Body of pancreas (tissue), 4 donors: ENCODE measurements around the gene ENAH. TPM values are rescaled to one million over a fixed set of nuclear protein-coding genes. Genes with fewer than 3 reads are reported as not detected.
"Not testable (repeated sequence)": the region's sequence is repeated elsewhere in the genome, so short reads cannot be mapped to it uniquely, and the experiment has no call there.

ENCODE experiments used
- ATAC-seq: fragments of 150-250 bp; one replicate; pipeline ENCODE4 v1.9.1; 2016
- DNase-seq, 4 donors: peaks; one replicate each; pipeline ENCODE4 v3.0.0-alpha.2; 2019
- H3K27ac ChIP-seq, 4 donors: fragments of 200-600 bp; sonication (generic); 1 replicate in 3 of 4; 2 replicates in 1 of 4; pipeline versions ENCODE4 v1.5.1 to v1.6.1; 2016 to 2019; ENCODE audit warnings: mild to moderate bottlenecking in 1 of 4, mixed read lengths in 1 of 4, moderate library complexity in 1 of 4
- H3K27me3 ChIP-seq, 2 donors: fragments of 200-600 bp; sonication (generic); one replicate each; pipeline ENCODE4 v1.6.0; 2016; ENCODE audit warnings: mild to moderate bottlenecking in 1 of 2
- H3K36me3 ChIP-seq, 2 donors: fragments of 200-600 bp; sonication (generic); replicated peaks in 1 of 2; 2 replicates each; pipeline ENCODE4 v1.5.1; 2016; ENCODE audit warnings: low read depth in 2 of 2; ENCODE audit not compliant: insufficient read depth in 1 of 2
- H3K4me1 ChIP-seq: fragments of 200-600 bp; sonication (generic); one replicate; pipeline ENCODE4 v1.6.0; 2016
- H3K4me3 ChIP-seq, 2 donors: fragments of 200-600 bp; sonication (generic); 1 replicate in 1 of 2; 2 replicates in 1 of 2; pipeline ENCODE4 v1.5.1; 2016 to 2019
- H3K9me3 ChIP-seq, 3 donors: fragments of 200-600 bp; sonication (generic); 1 replicate in 2 of 3; 2 replicates in 1 of 3; pipeline ENCODE4 v1.5.1; 2016
- CTCF ChIP-seq, 7 experiments: fragments of 450-650 bp in 4 of 7; fragments of 200-600 bp in 3 of 7; sonication (generic) in 3 of 7; IDR thresholded peaks; one replicate each; pipeline ENCODE4 v1.5.1; 2016 to 2019; ENCODE audit warnings: antibody characterized with exemption in 7 of 7
- POLR2A ChIP-seq, 3 donors: fragments of 450-650 bp; IDR thresholded peaks; one replicate each; pipeline ENCODE4 v1.6.1; 2016; ENCODE audit warnings: antibody characterized with exemption in 3 of 3, mild to moderate bottlenecking in 2 of 3
- WGBS, 2 donors: methylation state at CpG; one replicate each; pipeline ENCODE4 v1.1.5; 2017; 5-methylcytosine and 5-hydroxymethylcytosine counted together
- intact Hi-C: fragments of 100-400 bp; cut with DNase I; formaldehyde crosslinking; loops from one replicate; pipeline ENCODE4 v1.15.1; 2023
- total RNA-seq, 2 donors: library from RNA; depleted of rRNA; stranded (reverse); fragments of >200 nt; gene quantifications; one replicate each; pipeline ENCODE4 v1.1.0, GENCODE V29; 2016

The ENAH gene
- 10 to 100 TPM; 21.1 to 28.8 TPM for total RNA-seq

- Histone ChIP-seq H3K36me3 (no peaks in the 10 kb centered on the region), H3K4me3 (peak within 1 kb of the TSS; percentile 83 to 96), H3K27me3 (no peaks in the 10 kb centered on the region), H3K27ac (peak within 1 kb of the TSS; percentile 86 to 97 (median 94)), H3K9me3 (no peaks in the 10 kb centered on the region), H3K4me1 (peaks cover 39% of the 10 kb centered on the region)
- peak; percentile 85 for ATAC-seq
- 0% methylated on average over 3 to 47 of the region's 90 CpGs for WGBS, 2 donors
- intact Hi-C loops = loop anchor here (10.0 kb wide), 1 partner anchor 112 kb away; no protein-coding TSS in a partner anchor
- peak; percentile 83 to 89 (median 87) for DNase-seq
- TF ChIP-seq CTCF (IDR thresholded peaks at IDR 0.05) (peak in 1 of 7 experiments; percentile 22), POLR2A (IDR thresholded peaks at IDR 0.05) (peak in 2 of 3 donors; percentile 21 to 56)
These were observed at the start of gene ENAH for GRCh38 chr1:225652729-225653462. TSS of gene ENAH (minus strand) at chr1:225653123. CDS start at chr1:225652690, 433 bp downstream.

GRCh38 chr1:225700889-225701465, 48.1 kb upstream of the ENAH start:
- H3K9me3 ChIP-seq = no peaks in the 10 kb centered on the region
- intact Hi-C loops = no loop called here

GRCh38 chr1:225700164-225700821, 47.4 kb upstream of the ENAH start:
- DNase-seq (peak in 1 of 4 donors; percentile 18), ATAC-seq (peak; percentile 69)
- intact Hi-C loops = no loop called here
- Histone ChIP-seq H3K27ac (peak overlapping the region in 2 of 4 donors; percentile 28 to 47), H3K36me3 (no peaks in the 10 kb centered on the region), H3K9me3 (no peaks in the 10 kb centered on the region), H3K4me1 (peaks cover 44% of the 10 kb centered on the region), H3K4me3 (no peak overlapping the region), H3K27me3 (no peaks in the 10 kb centered on the region)
- no peak for TF ChIP-seq POLR2A (IDR thresholded peaks at IDR 0.05)
- TF ChIP-seq CTCF (IDR thresholded peaks at IDR 0.05) = no peak
- 63 to 74% methylated on average over 16 of the region's 16 CpGs for WGBS, 2 donors

More at GRCh38 chr1:225700889-225701465, 48.1 kb upstream of the ENAH start:
- Histone ChIP-seq H3K27me3 (no peaks in the 10 kb centered on the region), H3K36me3 (no peaks in the 10 kb centered on the region), H3K27ac (peak overlapping the region in 2 of 4 donors; percentile 28 to 47), H3K4me1 (peaks cover 37% of the 10 kb centered on the region), H3K4me3 (no peak overlapping the region)
- DNase-seq (no peak), ATAC-seq (no peak)
- 85 to 93% methylated on average over 4 of the region's 4 CpGs for WGBS, 2 donors
- TF ChIP-seq CTCF (IDR thresholded peaks at IDR 0.05) = no peak
- no peak for TF ChIP-seq POLR2A (IDR thresholded peaks at IDR 0.05)

- Histone ChIP-seq H3K9me3 (no peaks in the 10 kb centered on the region), H3K4me1 (peaks cover 54% of the 10 kb centered on the region), H3K4me3 (no peak overlapping the region), H3K27me3 (no peaks in the 10 kb centered on the region), H3K36me3 (no peaks in the 10 kb centered on the region), H3K27ac (peak overlapping the region in 3 of 4 donors; percentile 11 to 30 (median 28))
- DNase-seq (no peak), ATAC-seq (no peak)
- intact Hi-C loops = no loop called here
- no peak for TF ChIP-seq CTCF (IDR thresholded peaks at IDR 0.05)
- no peak for TF ChIP-seq POLR2A (IDR thresholded peaks at IDR 0.05)
- 41% methylated on average over 2 of the region's 2 CpGs for WGBS, 2 donors
These were observed 46.4 kb upstream of the ENAH start for GRCh38 chr1:225699336-225699735.

GRCh38 chr1:225698194-225698593, 45.3 kb upstream of the ENAH start:
- intact Hi-C loops, H3K36me3 ChIP-seq, H3K9me3 ChIP-seq, ATAC-seq, H3K4me3 ChIP-seq, H3K27me3 ChIP-seq, DNase-seq: not testable (repeated sequence)
- WGBS, 2 donors = 94% methylated on average over 4 of the region's 4 CpGs
- H3K4me1 ChIP-seq = peaks cover 65% of the 10 kb centered on the region
- peak overlapping the region in 1 of 4 donors; percentile 68 for H3K27ac ChIP-seq
